ENCODE results near the gene KIF23. TPM values are rescaled to one million over a fixed set of nuclear protein-coding genes. Genes with fewer than 3 reads are reported as not detected.

Gene KIF23
- total RNA-seq, 2 donors from 2014 or later: 53.4 to 82.6 TPM

- H3K27me3 Mint-ChIP-seq (ENCODE audit: insufficient read depth): no peaks in the 10 kb centered on the region
- Histone ChIP-seq H3K4me1 (ENCODE audit: control insufficient read depth, insufficient read depth, low read length) (no peaks in the 10 kb centered on the region), H3K27me3 (ENCODE audit: control insufficient read depth, insufficient read depth, low read length, poor library complexity, severe bottlenecking) (no peaks in the 10 kb centered on the region), H3K27ac (ENCODE audit: low read depth, low read length) (no peak overlapping the region), H3K4me3 (ENCODE audit: low read length) (no peak overlapping the region), H3K36me3 (ENCODE audit: control insufficient read depth, insufficient read depth, low read length) (peaks cover 21% of the 10 kb centered on the region), H3K9me3 (ENCODE audit: control insufficient read depth, low read length) (no peaks in the 10 kb centered on the region), H3K9ac (ENCODE audit: extremely low read depth, low read length, poor library complexity, severe bottlenecking) (no peak overlapping the region)
- H3K4me1 Mint-ChIP-seq: peaks cover 7% of the 10 kb centered on the region
- 93 to 96% methylated on average over 4 to 11 of the region's 11 CpGs for WGBS, 2 experiments (ENCODE audit: insufficient coverage in 1 of 2, insufficient read length in 1 of 2)
- no peak overlapping the region for H3K4me3 Mint-ChIP-seq
- TF ChIP-seq CTCF (conservative IDR thresholded peaks at IDR 0.05): no peak
- no peaks in the 10 kb centered on the region for H3K9me3 Mint-ChIP-seq
- no peak for DNase-seq
- H3K36me3 Mint-ChIP-seq (ENCODE audit: low read depth): peaks cover 12% of the 10 kb centered on the region
- H3K27ac Mint-ChIP-seq: no peak overlapping the region
These were observed 22.9 kb upstream of the KIF23 start for GRCh38 chr15:69391046-69391757.

- H3K9ac ChIP-seq (ENCODE audit: extremely low read depth, low read length, poor library complexity, severe bottlenecking): no peak overlapping the region
- Mint-ChIP-seq H3K4me3 (no peak overlapping the region), H3K9me3 (no peaks in the 10 kb centered on the region), H3K27ac (no peak overlapping the region), H3K4me1 (peaks cover 7% of the 10 kb centered on the region), H3K27me3 (ENCODE audit: insufficient read depth) (no peaks in the 10 kb centered on the region), H3K36me3 (ENCODE audit: low read depth) (peaks cover 16% of the 10 kb centered on the region)
- DNase-seq: no peak
- TF ChIP-seq CTCF (conservative IDR thresholded peaks at IDR 0.05): no peak
- H3K4me3 ChIP-seq (ENCODE audit: low read length): no peak overlapping the region
- no peaks in the 10 kb centered on the region for H3K27me3 ChIP-seq (ENCODE audit: control insufficient read depth, insufficient read depth, low read length, poor library complexity, severe bottlenecking)
- H3K4me1 ChIP-seq (ENCODE audit: control insufficient read depth, insufficient read depth, low read length): no peaks in the 10 kb centered on the region
- no peaks in the 10 kb centered on the region for H3K9me3 ChIP-seq (ENCODE audit: control insufficient read depth, low read length)
- H3K36me3 ChIP-seq (ENCODE audit: control insufficient read depth, insufficient read depth, low read length): peaks cover 20% of the 10 kb centered on the region
- WGBS, 2 experiments (ENCODE audit: insufficient coverage in 1 of 2, insufficient read length in 1 of 2): 80 to 85% methylated on average over 1 to 4 of the region's 4 CpGs
- H3K27ac ChIP-seq (ENCODE audit: low read depth, low read length): no peak overlapping the region
These were observed 21.8 kb upstream of the KIF23 start for GRCh38 chr15:69392352-69392751.

GRCh38 chr15:69393831-69394491 lies 20.2 kb upstream of the KIF23 start:
- no peak for DNase-seq
- no peak overlapping the region for H3K4me3 Mint-ChIP-seq
- 89 to 95% methylated on average over 9 to 11 of the region's 11 CpGs for WGBS, 2 experiments (ENCODE audit: insufficient coverage in 1 of 2, insufficient read length in 1 of 2)

More at GRCh38 chr15:69393831-69394491, 20.2 kb upstream of the KIF23 start:
- H3K36me3 Mint-ChIP-seq (ENCODE audit: low read depth): peaks cover 19% of the 10 kb centered on the region
- no peaks in the 10 kb centered on the region for H3K27me3 Mint-ChIP-seq (ENCODE audit: insufficient read depth)
- Histone ChIP-seq H3K4me3 (ENCODE audit: low read length) (no peak overlapping the region), H3K36me3 (ENCODE audit: control insufficient read depth, insufficient read depth, low read length) (peaks cover 34% of the 10 kb centered on the region), H3K9me3 (ENCODE audit: control insufficient read depth, low read length) (no peaks in the 10 kb centered on the region), H3K9ac (ENCODE audit: extremely low read depth, low read length, poor library complexity, severe bottlenecking) (no peak overlapping the region), H3K27me3 (ENCODE audit: control insufficient read depth, insufficient read depth, low read length, poor library complexity, severe bottlenecking) (no peaks in the 10 kb centered on the region), H3K4me1 (ENCODE audit: control insufficient read depth, insufficient read depth, low read length) (no peaks in the 10 kb centered on the region), H3K27ac (ENCODE audit: low read depth, low read length) (no peak overlapping the region)
- TF ChIP-seq CTCF (conservative IDR thresholded peaks at IDR 0.05): no peak
- H3K4me1 Mint-ChIP-seq: peaks cover 7% of the 10 kb centered on the region
- H3K27ac Mint-ChIP-seq: no peak overlapping the region
- no peaks in the 10 kb centered on the region for H3K9me3 Mint-ChIP-seq

Data from endodermal cell (in vitro differentiated cells).